GM21825 (cell line): ENCODE results near the gene SH3TC2.

ENCODE experiments used
- ATAC-seq: cut with Tn5 transposase; IDR thresholded peaks from one replicate; pipeline ENCODE4 v1.9.1; 2021; ENCODE audit warnings: mild to moderate bottlenecking, moderate library complexity; ENCODE audit not compliant: unreplicated experiment

SH3TC2 gene

DNA sequence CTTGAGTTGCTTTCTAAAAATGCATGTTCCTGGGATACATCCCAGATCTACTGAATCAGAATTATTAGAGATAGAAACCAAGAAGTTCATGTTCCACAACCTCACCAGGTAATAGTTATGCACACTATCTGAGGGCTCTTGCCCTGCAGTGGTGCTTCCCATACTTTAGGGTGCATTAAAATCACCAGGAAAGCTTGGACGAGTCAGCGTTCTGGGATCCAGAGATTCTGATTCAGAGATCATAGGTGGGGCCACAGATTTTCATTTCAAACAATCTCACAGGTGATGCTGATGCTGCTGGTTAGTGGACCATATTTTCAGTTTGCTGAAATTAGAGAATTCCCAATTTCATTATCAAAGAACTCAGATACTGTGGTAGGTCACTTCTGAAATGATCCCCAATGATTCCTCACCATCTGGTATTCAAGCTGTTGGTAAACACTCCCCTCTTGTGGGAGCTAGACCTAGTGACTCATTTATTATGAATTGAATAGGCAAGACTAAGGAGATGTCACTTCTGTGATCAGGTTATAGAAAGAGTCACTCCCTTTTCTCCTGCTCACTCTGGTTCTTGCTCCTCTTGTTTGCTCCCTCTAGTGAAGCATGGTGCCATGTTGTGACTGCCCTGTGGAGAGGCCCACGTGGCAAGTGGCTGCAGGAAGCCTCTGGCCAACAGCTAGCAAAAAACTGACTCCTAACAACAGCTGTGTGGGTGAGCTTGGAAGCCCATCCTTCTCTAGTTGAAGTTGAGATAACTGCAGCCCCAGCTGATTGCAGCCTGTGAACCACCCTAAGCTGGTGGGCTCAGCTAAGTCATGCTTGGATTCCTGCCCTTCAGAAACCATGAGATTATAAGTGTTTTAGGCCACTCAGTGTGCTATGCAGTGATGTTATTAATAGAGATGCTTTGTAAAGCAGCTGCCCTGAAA is 59.8 kb downstream of the SH3TC2 start:
- ATAC-seq: no peak

DNA sequence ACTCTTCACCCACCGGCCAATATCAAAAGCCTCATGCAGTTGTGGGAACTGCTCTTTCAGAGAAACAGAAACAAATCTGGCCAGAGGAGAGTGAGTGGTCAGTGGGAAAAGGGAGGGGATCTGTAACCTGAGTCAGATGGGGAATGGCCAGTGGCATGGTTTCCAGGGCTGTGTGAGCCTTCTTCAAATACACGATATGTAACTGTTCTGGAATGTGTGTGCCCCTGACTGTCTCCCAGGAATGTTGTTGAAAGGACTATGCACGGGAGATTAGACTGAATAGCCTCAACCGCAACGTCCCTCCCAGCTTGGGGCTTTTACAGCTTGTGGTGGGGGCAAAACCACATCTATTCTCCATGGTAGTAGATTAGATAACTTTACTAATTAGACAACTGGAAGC is 60.8 kb downstream of the SH3TC2 start:
- no peak for ATAC-seq

DNA sequence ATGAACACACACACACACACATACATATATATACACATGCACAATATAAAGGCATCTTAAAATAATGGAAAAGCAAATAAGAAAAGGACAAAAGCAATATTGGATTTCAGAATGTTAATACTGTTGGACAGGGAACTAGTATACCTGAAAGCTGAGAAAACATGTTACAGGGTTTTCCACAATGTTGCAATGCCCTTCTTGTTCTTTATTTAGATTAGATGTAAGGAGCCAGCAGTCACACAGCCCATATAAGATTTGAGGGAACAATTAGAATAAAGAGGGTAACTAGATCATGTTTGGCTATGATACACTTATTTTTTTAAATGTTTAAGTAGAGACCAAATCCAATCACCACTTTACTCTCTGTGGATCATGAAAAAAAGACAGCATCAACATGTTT is 61.7 kb downstream of the SH3TC2 start:
- no peak for ATAC-seq

DNA sequence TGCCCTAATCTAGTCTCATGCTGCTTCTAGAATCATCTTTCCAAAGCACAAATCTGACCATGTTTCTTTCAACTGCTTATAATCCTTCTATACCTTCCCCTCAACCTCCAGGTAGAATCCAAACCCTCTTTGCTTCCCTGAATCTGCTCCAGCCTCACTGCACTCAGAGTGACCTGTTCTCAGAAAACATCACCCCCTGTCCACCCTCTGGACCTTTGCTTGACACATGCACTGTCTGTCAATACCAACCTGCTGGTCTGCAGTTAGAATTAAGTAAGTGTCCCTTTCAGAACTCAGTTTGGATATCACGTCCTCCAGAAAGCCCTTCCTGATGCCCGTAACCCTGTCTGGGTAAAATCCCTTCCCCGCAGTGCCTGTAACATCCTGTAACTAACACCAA is 63.1 kb downstream of the SH3TC2 start:
- ATAC-seq: no peak

DNA sequence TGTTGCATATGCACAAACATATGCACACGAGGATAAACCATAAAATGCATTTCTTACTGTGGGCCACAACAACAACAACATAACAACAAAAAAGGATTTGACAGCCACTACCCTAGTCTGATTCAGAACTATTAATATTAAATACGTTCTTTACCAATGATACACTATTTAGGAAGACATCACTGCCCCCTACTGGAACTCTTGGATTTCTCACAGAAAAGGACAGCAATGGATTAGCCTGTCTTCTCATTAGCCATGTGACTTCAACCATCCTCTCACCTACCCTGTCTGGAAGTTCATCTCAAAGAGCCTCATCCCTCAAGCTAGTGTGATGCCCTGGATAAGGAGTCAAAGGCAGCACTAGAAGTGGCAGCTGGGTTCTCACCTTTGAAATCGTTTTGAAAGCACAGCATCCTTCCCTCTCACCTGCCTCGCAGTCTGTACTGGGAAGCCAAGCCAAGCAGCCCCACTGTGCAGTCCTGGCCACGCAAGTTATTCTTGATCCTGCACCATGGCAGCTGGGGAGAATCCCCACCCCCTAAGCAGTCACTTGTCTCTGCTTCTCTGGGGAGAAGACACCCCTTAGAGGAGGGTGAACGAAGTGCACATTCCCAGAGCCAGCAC is 64.6 kb downstream of the SH3TC2 start:
- ATAC-seq: peak; percentile 65

DNA sequence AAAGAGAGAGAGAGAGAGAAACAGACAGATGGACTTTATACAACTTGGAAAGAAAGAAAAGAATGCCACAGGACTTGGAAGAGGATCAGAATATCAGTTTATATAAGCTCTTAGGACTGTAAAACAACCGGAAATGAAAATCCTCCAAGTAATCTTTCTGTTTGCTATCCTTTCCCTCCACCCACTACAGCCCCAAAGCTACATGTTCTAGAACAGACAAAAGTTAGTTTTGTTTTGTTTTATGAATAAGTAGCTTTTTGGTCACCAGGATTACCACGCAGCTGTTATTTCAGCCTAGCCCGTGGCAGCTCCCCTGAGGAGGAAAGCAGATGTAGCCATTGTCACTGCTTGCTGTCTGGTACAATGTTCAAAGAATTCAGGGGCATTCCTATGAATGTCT is 66.6 kb downstream of the SH3TC2 start:
- ATAC-seq: no peak

DNA sequence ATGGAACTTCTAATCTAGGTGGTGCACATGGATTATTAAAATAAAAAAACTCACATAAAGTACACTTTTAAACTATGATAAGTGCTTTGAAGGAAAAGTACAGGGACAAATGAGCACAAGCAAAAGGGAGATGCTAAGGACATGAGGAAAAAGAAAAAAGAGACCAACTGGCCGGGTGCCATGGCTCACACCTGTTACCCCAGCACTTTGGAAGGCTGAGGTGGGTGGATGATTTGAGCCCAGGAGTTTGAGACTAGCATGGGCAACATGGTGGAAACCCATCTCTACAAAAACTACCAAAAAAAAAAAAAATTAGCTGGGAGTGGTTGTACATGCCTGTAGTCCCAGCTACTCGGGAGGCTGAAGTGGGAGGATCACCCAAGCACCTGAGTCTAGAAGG is 67.1 kb downstream of the SH3TC2 start:
- ATAC-seq: no peak

DNA sequence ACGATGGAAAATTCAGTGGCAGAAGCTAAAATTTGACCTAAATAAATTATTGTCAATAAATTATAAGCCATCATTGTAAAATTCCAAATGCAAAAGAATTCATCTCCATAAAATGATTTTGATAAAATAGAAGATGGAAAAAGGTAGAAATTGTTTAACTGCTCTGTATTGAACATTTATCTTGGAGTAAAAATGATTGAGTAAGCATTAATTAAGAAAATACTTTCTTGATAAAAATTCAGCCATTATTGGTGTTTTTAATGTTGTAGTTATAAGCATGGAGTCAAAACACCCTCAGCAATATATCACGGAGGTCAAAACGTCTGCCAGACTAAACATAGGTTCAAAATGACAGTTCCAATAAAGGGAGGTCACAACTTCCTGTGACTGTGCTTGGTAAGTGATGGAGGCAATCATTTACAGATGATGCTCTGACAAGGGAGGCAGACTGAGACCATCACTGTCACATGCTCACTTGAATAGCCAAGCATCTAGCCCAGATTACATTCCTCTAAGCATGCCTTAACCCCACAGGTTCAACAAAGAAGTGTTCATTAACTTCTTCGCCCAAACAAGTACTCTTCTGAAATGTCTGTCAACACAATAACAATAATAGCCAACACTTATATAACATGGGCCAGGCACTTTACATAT is 69.5 kb downstream of the SH3TC2 start:
- ATAC-seq: no peak

DNA sequence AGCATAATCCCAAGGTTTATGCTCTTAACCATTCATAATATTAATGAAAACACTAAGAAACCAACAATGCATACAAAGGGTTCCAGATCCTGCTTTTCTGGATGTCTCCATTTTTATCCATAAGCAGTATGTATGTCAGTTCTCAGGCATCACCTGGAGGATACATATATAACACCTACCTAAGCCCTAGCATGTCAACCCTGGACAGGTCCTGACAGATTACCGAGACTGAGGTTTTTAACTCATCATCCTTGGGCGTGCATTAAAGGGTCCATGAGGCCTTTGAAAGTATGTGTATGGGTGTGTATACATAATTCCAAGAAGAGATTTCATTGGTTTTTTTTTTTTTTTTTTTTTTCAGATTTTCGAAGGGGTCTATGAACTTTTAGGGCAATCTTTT is 70.6 kb downstream of the SH3TC2 start:
- no peak for ATAC-seq

DNA sequence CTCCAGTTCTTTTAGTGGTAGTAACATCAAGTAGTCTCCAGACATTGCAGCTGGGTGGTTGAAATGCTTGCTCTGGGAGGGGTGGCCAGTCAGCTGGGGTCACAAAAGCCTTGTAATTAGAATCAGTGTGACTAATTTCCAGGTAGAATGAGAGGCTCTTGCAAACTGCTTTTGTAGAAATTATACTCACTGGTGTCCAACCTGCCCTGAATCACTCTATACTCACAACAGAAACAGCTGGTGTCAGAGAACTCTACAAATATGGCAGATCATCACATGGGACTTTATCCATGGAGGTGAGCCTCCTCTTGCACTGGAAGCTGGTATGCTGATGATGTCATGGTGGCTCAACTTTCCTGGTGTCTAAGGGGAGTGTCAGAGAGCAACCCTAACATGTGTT is 71.3 kb downstream of the SH3TC2 start:
- ATAC-seq: no peak

DNA sequence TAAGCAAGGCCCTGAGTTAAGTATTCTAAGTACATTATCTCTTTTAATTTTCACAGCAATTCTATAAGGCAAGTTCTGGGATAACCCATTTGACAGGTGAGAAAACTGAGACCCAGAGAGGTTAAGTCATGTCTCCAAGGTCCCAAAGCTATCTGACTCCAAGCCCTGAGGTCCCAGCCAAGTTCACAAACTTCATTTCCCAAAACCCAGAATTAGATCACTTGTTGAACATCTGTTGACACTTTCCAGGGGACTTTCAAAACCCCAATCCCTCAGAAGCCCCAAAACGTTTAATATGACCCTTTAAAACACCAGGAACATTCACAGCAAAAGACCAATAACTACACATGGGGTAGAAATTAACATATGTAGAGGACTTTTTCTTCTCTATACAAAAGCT is 72.0 kb downstream of the SH3TC2 start:
- ATAC-seq: no peak

DNA sequence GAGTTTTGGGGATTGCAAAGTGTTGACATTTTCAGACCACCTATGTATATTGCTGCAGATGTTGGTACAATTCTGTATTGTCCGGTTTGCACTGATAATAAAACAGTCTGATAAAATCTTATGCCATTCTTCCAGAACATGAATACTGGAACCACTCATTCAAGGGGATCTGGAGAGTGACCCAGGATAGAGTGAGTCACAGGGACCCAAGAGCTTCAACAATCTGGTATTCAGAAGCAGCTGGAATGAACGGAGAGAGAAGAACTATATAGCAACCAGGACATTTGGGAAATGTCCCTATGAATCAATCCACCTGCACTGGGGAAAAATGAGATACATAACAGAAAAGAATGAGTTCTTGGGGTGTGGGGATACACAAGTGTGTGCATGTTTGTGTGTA is 73.3 kb downstream of the SH3TC2 start:
- ATAC-seq: no peak

DNA sequence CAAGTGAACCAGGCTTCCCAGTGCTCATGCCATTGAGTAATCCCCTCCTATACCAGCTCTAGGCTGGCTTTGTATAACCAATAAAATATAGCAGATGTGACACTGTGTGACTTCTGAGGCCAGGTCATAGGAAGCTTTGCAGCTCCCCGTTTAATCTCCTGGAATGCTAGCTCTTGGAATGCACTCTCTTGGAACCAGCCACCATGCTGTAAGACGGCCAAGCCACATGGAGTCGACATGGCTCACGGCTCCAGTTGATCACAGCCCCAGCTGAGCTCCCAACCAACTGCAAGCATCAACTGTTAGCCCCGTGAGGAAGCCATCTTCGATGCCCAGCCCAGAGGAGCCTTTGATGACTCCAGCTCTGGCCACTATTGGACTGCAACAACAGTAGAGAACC is 74.5 kb downstream of the SH3TC2 start:
- no peak for ATAC-seq

DNA sequence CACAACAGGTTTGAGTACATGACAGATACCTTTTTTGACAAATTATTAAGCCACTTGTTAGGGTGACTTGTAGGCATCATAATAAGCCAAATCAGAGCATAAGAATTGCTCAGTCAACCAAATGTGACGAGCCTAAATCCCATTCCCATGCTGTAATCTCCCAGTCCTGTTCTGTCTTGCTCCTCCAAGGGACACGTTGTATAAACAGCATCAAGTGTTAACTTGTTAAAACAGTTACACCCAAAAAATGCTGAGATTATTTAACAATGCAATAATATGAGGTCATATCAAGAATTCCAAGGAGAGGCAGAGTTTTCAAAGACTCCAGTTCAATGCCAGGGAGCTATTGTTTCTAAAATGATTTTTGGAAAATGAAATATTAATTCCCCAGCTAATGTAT is 76.2 kb downstream of the SH3TC2 start:
- ATAC-seq: no peak

DNA sequence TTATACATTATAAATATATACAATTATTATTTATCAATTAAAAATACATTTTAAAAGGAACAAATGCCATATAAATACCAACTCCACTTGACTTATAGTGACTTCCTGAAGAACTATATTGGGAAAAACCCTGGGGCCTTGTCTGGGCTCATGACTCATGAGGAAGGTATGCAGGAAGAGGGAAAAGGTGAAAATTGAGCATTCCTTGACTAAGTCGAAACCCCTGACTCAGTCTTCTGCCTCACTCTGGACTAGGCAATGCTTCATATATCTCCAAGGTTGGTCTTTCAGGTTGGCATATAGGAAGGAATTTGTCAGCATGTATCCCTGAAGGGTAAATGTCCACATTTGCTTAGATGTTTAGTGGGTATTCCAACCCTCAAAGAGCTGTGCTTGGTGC is 78.5 kb downstream of the SH3TC2 start:
- ATAC-seq: no peak

DNA sequence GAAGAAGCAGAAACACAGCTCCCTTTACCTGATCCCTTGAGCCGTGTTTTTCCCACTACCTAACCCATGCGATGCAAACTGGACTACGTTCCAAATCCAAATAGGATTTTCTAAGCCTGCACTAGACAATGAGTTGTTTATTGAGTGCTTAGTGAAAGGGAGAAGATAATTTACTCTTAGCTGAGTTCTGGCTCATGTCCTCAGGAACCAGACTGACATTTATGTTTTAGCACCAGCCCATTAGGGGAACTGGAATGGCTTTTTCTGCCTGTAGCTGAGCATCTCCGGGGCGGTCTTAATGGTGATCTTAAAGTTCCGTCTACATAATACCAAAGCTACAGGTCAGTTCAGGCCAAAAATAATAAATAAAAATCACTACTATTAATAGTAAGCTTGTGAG is 81.5 kb downstream of the SH3TC2 start:
- ATAC-seq: no peak

DNA sequence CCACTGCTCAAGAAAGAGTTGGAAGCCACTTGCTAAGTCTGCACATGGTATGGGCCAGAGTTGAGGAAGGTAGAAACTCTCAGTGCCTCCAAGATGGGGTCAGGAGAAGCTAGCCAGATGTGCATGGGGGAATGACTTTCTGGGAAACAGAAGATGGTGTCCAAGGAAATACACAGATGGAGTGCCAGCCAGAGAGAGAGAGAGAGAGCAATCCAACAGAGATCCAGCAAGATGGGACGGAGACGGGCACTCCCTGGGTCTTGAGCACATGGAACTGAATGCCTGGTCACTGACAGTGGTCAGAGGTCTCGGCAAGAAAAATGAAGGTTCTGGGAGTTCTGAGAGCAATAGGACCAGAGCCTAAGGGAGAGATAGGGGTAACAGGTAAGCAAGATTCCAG is 82.1 kb downstream of the SH3TC2 start:
- ATAC-seq: no peak

DNA sequence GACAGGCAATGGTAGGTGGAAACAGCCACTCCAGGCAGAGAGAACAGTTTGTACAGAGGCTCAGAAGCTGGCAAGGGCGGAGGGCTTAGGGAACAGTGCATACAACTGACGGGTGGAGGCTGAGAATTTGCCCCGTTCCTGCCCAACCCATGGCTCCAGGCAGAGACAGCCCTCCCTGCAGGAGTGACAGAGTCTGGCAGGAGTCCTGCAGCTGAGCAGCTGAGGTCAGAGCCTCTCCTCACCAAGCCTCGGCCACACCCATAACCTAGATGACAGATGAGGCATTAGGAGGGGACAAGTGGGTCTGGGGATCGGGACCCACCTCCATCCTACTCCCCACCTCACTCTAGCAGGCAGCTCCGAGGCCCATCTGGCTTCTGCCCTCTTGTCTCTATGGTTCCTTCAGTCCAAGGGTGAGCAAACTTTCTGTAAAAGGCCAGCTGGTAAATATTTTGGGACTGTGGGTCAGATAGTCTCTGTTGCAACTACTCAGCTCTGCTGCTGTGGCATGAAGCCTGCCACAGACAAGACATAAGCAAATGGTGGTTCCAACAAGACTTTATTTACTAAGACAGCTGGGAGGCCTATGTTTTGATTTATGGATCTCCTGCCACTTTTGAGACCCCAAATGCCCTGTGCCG is 83.7 kb downstream of the SH3TC2 start:
- ATAC-seq: no peak

DNA sequence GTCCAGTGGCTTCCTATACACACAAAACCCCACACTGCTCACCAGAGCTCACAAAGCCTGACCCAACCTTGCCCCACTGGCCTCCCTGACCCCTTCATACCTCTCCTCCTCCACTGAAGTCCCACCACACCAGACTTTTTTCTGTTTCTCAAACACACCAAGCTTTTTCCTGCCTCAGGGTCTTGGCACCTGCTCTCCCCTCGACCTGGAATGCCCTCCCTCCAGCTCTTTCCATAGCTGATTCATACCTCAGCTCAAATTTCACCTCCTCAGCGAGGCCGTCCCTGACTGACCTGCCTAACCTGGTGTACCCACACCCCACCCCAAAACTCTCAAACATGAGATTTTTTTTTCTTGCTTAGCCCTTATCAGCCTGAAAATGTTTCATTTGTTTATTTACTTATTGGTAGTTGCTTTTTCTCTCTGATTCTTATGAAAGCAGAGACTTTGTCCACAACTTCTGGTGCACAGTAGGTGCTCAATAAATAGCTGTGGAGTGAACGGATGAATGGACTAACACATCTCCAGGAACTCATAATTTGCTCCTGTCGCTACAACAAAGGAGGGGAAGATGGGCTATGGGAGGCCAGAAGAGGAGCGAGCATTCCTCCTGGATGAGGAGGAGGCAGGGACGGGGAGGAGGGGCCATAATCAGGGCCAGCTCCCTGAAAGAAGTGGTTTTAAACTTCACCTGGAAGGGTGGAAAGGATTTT is 84.3 kb downstream of the SH3TC2 start:
- ATAC-seq: no peak

DNA sequence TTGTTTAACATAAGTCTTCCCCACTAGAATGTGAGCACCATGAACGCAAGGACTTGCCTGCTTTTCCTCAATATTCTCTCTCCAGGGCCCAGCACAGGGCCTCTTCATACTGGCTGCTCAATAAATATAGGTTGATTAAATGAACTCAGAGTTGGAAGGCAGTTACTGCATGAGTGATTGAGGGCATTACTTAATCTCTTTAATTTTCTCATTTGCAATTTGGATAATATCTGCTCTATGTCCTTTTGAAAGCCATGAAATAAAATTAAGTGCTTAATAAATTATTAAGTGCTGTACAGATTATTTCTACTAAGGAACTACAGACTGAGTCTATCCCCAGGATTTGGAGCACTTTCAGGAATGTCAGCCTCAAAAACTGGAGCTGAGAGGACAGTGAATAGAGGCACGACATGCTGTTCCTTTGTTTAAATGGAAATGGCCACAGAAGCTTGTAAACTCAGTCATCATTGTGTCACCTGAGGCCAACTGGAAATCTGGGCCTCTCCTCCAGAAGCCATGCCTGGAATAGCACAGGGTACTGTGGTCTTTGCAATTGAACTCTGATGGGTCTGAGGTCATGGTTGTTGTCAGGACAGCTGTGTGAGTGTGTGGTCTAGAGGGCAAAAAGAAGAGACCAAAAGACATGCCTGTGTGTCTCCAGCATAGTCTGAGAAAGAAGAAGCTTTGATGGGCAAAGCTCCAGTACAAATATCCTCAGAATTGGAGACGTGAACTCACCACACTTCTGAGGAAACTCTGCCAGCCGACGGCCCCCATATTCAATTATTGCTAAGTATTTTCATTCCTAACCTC is 86.1 kb downstream of the SH3TC2 start:
- ATAC-seq: no peak
